Calu3 (cell line): Measurements from ENCODE around the gene NMT2. TPM values are rescaled to one million over a fixed set of nuclear protein-coding genes. Genes with fewer than 3 reads are reported as not detected.

ENCODE experiments used
- BruUV-seq: library from RNA; stranded (reverse); fragments of 400-500 nt; replicated peaks from 2 replicates; lab custom pipeline; 2021; lab: Mats Ljungman, UMichigan
- CTCF ChIA-PET: fragments of 300-600 bp; sonication (Branson Sonifier 250); formaldehyde crosslinking; loops from one replicate; lab custom pipeline; 2022; ENCODE audit warnings: antibody characterized with exemption; lab: Charles Lee
- DNase-seq: peaks from one replicate; pipeline ENCODE4 v3.0.0; 2022
- H3K27ac Mint-ChIP-seq: one replicate; pipeline ENCODE4 v1.8.0; 2022; ENCODE audit warnings: mixed read lengths; ENCODE audit not compliant: unreplicated experiment
- H3K27me3 Mint-ChIP-seq: one replicate; pipeline ENCODE4 v1.8.0; 2022; ENCODE audit warnings: mixed read lengths; ENCODE audit not compliant: unreplicated experiment
- H3K36me3 Mint-ChIP-seq: one replicate; pipeline ENCODE4 v1.8.0; 2022; ENCODE audit warnings: mild to moderate bottlenecking, moderate library complexity, mixed read lengths; ENCODE audit not compliant: insufficient read depth, unreplicated experiment
- H3K4me1 Mint-ChIP-seq: one replicate; pipeline ENCODE4 v1.8.0; 2022; ENCODE audit warnings: mild to moderate bottlenecking, low read depth, mixed read lengths; ENCODE audit not compliant: unreplicated experiment
- H3K4me3 Mint-ChIP-seq: one replicate; pipeline ENCODE4 v1.8.0; 2022; ENCODE audit warnings: mild to moderate bottlenecking, low read depth, moderate library complexity, mixed read lengths; ENCODE audit not compliant: unreplicated experiment
- H3K9me3 Mint-ChIP-seq: one replicate; pipeline ENCODE4 v1.8.0; 2022; ENCODE audit warnings: low read depth, mixed read lengths; ENCODE audit not compliant: unreplicated experiment
- CTCF ChIP-seq: fragments of 200-600 bp; IDR thresholded peaks from one replicate; pipeline ENCODE4 v1.8.0; 2022; ENCODE audit warnings: antibody characterized with exemption; ENCODE audit not compliant: unreplicated experiment
- intact Hi-C: fragments of 100-400 bp; cut with micrococcal nuclease; formaldehyde crosslinking; loops from one replicate; pipeline ENCODE4 v1.10.0; 2022; ENCODE audit not compliant: unreplicated experiment
- total RNA-seq: library from RNA; stranded (reverse); gene quantifications from 2 replicates; pipeline ENCODE4 v1.2.3, GENCODE V29; 2022

The NMT2 gene
- total RNA-seq, 1 experiment from 2014 or later: 8.6 TPM

GRCh38 chr10:15124190-15124589 is 44.3 kb downstream of the NMT2 start:
- no peaks in the 10 kb centered on the region for H3K27me3 Mint-ChIP-seq
- BruUV-seq: no TSS peak
- H3K9me3 Mint-ChIP-seq: no peaks in the 10 kb centered on the region
- CTCF ChIA-PET: no interaction called here
- intact Hi-C loops: no loop called here
- TF ChIP-seq CTCF: no peak
- DNase-seq: no peak
- H3K4me1 Mint-ChIP-seq: no peaks in the 10 kb centered on the region
- no peaks in the 10 kb centered on the region for H3K36me3 Mint-ChIP-seq
- H3K4me3 Mint-ChIP-seq: no peak overlapping the region
- no peak overlapping the region for H3K27ac Mint-ChIP-seq

- Mint-ChIP-seq H3K36me3 (no peaks in the 10 kb centered on the region), H3K27ac (no peak overlapping the region), H3K4me1 (no peaks in the 10 kb centered on the region), H3K9me3 (no peaks in the 10 kb centered on the region), H3K27me3 (no peaks in the 10 kb centered on the region), H3K4me3 (no peak overlapping the region)
- TF ChIP-seq CTCF: no peak
- no TSS peak for BruUV-seq
- CTCF ChIA-PET: interaction anchor here (0.6 kb wide), 1 partner anchor 1349 kb away, joined by 3 read pairs; no protein-coding TSS in a partner anchor
- DNase-seq: no peak
- intact Hi-C loops: no loop called here
Measured at GRCh38 chr10:15123749-15124184, 44.7 kb downstream of the NMT2 start.

GRCh38 chr10:15122477-15123030 is 45.9 kb downstream of the NMT2 start:
- BruUV-seq: no TSS peak
- Mint-ChIP-seq H3K27me3 (no peaks in the 10 kb centered on the region), H3K4me3 (no peak overlapping the region), H3K9me3 (no peaks in the 10 kb centered on the region), H3K4me1 (no peaks in the 10 kb centered on the region), H3K27ac (no peak overlapping the region), H3K36me3 (no peaks in the 10 kb centered on the region)
- DNase-seq: no peak
- intact Hi-C loops: no loop called here
- CTCF ChIA-PET: no interaction called here
- TF ChIP-seq CTCF: no peak

DNA sequence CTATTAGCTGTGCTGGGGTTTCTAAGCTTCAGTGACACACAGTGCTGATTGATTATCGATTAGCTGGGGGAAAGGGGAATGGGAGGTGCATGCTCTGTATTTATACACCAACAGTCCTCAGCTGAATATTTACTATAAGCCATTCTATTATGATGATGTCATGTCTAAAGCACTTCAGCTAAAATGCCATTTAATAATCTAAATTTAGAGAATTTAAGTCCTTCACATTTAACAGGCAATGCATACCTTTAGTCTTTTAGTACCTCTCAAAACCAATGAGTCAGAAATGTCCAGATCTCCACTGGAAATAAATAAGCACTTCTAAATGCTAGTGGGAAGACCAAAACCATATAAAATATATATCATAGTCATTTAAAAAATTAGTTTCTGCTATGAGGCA is 46.8 kb downstream of the NMT2 start:
- Mint-ChIP-seq H3K9me3 (no peaks in the 10 kb centered on the region), H3K27ac (no peak overlapping the region), H3K4me3 (no peak overlapping the region), H3K36me3 (no peaks in the 10 kb centered on the region), H3K4me1 (no peaks in the 10 kb centered on the region), H3K27me3 (no peaks in the 10 kb centered on the region)
- DNase-seq: no peak
- BruUV-seq: no TSS peak
- intact Hi-C loops: no loop called here
- CTCF ChIA-PET: no interaction called here
- TF ChIP-seq CTCF: no peak
